IMR-90 (cell line): ENCODE results near the gene AIRE. TPM values are rescaled to one million over a fixed set of nuclear protein-coding genes. Genes with fewer than 3 reads are reported as not detected.

Source experiments
- ATAC-seq: fragments of 200-7000 bp; cut with Tn5 transposase; 2 replicates; pipeline ENCODE4 v1.9.1; 2020; ENCODE audit warnings: low read depth, mild to moderate bottlenecking, moderate library complexity
- BruUV-seq: library from RNA; stranded (reverse); fragments of 400-500 nt; replicated peaks from 2 replicates; lab custom pipeline; 2021; lab: Mats Ljungman, UMichigan
- CTCF ChIA-PET: fragments of 300-600 bp; formaldehyde crosslinking; extraction: SDS; loops from one replicate; lab custom pipeline; 2021; ENCODE audit warnings: antibody characterized with exemption; lab: Yijun Ruan, JAX
- POLR2A ChIA-PET: fragments of 300-600 bp; sonication (Branson Sonifier 250); formaldehyde crosslinking; loops from one replicate; lab custom pipeline; 2022; ENCODE audit warnings: antibody characterized with exemption; ENCODE audit not compliant: unreplicated experiment; lab: Charles Lee
- DNase-seq: peaks from one replicate; pipeline ENCODE4 v3.0.0; 2013
- H2AFZ ChIP-seq: replicated peaks from 2 replicates; pipeline ENCODE3; 2013; ENCODE audit warnings: low read length, mild to moderate bottlenecking; ENCODE audit not compliant: poor library complexity
- H2AK5ac ChIP-seq: 2 replicates; pipeline ENCODE4 v1.6.1; 2013; ENCODE audit warnings: low read depth, low read length, inconsistent platforms
- H2AK9ac ChIP-seq: replicated peaks from 2 replicates; pipeline ENCODE3; 2013; ENCODE audit warnings: mild to moderate bottlenecking, low read depth, low read length, moderate library complexity; ENCODE audit not compliant: poor library complexity
- H2BK120ac ChIP-seq: 2 replicates; pipeline ENCODE4 v1.6.1; 2013; ENCODE audit warnings: low read depth, low read length, inconsistent platforms
- H2BK15ac ChIP-seq: 3 replicates; pipeline ENCODE4 v1.6.1; 2013; ENCODE audit warnings: low read depth, low read length, inconsistent platforms
- H2BK20ac ChIP-seq: 2 replicates; pipeline ENCODE4 v1.6.1; 2013; ENCODE audit warnings: low read depth, mild to moderate bottlenecking, inconsistent platforms, low read length, moderate library complexity
- H2BK5ac ChIP-seq: 2 replicates; pipeline ENCODE4 v1.6.1; 2013; ENCODE audit warnings: mild to moderate bottlenecking, low read depth, low read length, inconsistent platforms; ENCODE audit not compliant: poor library complexity, severe bottlenecking
- H3K14ac ChIP-seq: replicated peaks from 2 replicates; pipeline ENCODE4 v1.6.1; 2013; ENCODE audit warnings: low read depth, low read length, inconsistent platforms
- H3K18ac ChIP-seq: 2 replicates; pipeline ENCODE4 v1.6.1; 2013; ENCODE audit warnings: low read depth, low read length, control low read depth
- H3K23ac ChIP-seq: 2 replicates; pipeline ENCODE4 v1.6.1; 2013; ENCODE audit warnings: low read depth, low read length, inconsistent platforms
- H3K27ac ChIP-seq: 2 replicates; pipeline ENCODE4 v1.5.1; 2013; ENCODE audit warnings: mild to moderate bottlenecking, control low read depth, low read length; ENCODE audit not compliant: insufficient read depth
- H3K27me3 ChIP-seq: 2 replicates; pipeline ENCODE4 v1.6.1; 2013; ENCODE audit warnings: low read length; ENCODE audit not compliant: control insufficient read depth, insufficient read depth
- H3K36me3 ChIP-seq: 2 replicates; pipeline ENCODE4 v1.6.1; 2013; ENCODE audit warnings: low read length, mixed read lengths; ENCODE audit not compliant: control insufficient read depth, insufficient read depth
- H3K4ac ChIP-seq: 2 replicates; pipeline ENCODE4 v1.6.1; 2013; ENCODE audit warnings: low read depth, low read length, inconsistent platforms
- H3K4me1 ChIP-seq: 2 replicates; pipeline ENCODE4 v1.6.1; 2013; ENCODE audit warnings: low read length, mixed read lengths; ENCODE audit not compliant: control insufficient read depth, insufficient read depth
- H3K4me2 ChIP-seq: 2 replicates; pipeline ENCODE4 v1.6.1; 2013; ENCODE audit warnings: low read depth, mild to moderate bottlenecking, control low read depth, low read length, moderate library complexity
- H3K4me3 ChIP-seq: 2 replicates; pipeline ENCODE4 v1.5.1; 2013; ENCODE audit warnings: low read depth, mild to moderate bottlenecking, control low read depth, low read length, moderate library complexity; ENCODE audit not compliant: insufficient read depth
- H3K56ac ChIP-seq: 2 replicates; pipeline ENCODE4 v1.6.1; 2013; ENCODE audit warnings: low read length, inconsistent platforms; ENCODE audit not compliant: insufficient read depth; ENCODE audit errors: extremely low read depth
- H3K79me1 ChIP-seq, 2 experiments: 2 replicates each; pipeline ENCODE4 v1.6.1; 2013; ENCODE audit warnings: low read length in 2 of 2, inconsistent platforms in 1 of 2, low read depth in 1 of 2
- H3K9ac ChIP-seq: 2 replicates; pipeline ENCODE4 v1.6.1; 2013; ENCODE audit warnings: low read depth, low read length, control low read depth
- H3K9me1 ChIP-seq: 2 replicates; pipeline ENCODE4 v1.6.1; 2013; ENCODE audit warnings: low read length, inconsistent platforms; ENCODE audit not compliant: insufficient read depth
- H3K9me3 ChIP-seq: 2 replicates; pipeline ENCODE4 v1.6.1; 2013; ENCODE audit warnings: low read length; ENCODE audit not compliant: control insufficient read depth, insufficient read depth
- H4K20me1 ChIP-seq: 2 replicates; pipeline ENCODE4 v1.6.1; 2013; ENCODE audit warnings: low read length, inconsistent platforms; ENCODE audit not compliant: insufficient read depth
- H4K5ac ChIP-seq: 2 replicates; pipeline ENCODE4 v1.6.1; 2013; ENCODE audit warnings: mild to moderate bottlenecking, low read depth, low read length, control low read depth
- H4K8ac ChIP-seq, 2 experiments: 2 replicates each; pipeline ENCODE4 v1.6.1; 2013; ENCODE audit warnings: low read depth in 2 of 2, low read length in 2 of 2, control low read depth in 1 of 2, inconsistent platforms in 1 of 2
- H4K91ac ChIP-seq: 2 replicates; pipeline ENCODE4 v1.6.1; 2013; ENCODE audit warnings: low read depth, low read length, inconsistent platforms; ENCODE audit not compliant: insufficient read depth
- BHLHE40 ChIP-seq: fragments of 150-350 bp; IDR thresholded peaks from 2 replicates; pipeline ENCODE4 v1.6.1; 2016; ENCODE audit warnings: mild to moderate bottlenecking, low read depth, low read length
- CHD1 ChIP-seq: IDR thresholded peaks from 2 replicates; pipeline ENCODE4 v1.6.1; 2012; ENCODE audit warnings: low read depth, low read length, improper control_type of control experiment
- MAZ ChIP-seq: IDR thresholded peaks from 2 replicates; pipeline ENCODE4 v1.6.1; 2012; ENCODE audit warnings: low read depth, mild to moderate bottlenecking, low read length, improper control_type of control experiment, moderate library complexity, borderline replicate concordance
- RAD21 ChIP-seq: IDR thresholded peaks from 2 replicates; pipeline ENCODE4 v1.6.1; 2012; ENCODE audit warnings: low read length, improper control_type of control experiment
- RFX5 ChIP-seq: IDR thresholded peaks from 2 replicates; pipeline ENCODE4 v1.8.0; 2012; ENCODE audit warnings: low read depth, mild to moderate bottlenecking, low read length, moderate library complexity
- WGBS, 2 experiments: methylation state at CpG; one replicate each; pipeline versions ENCODE4 v1.1.5 to v1.1.7; 2013; ENCODE audit warnings: missing lambda C conversion rate in 2 of 2; ENCODE audit not compliant: insufficient read length in 1 of 2; ENCODE audit errors: extremely low coverage in 2 of 2; 5-methylcytosine and 5-hydroxymethylcytosine counted together
- dilution Hi-C: fragments of 300-500 bp; cut with HindIII; formaldehyde crosslinking; loops from one replicate; pipeline ENCODE4 v1.14.3; 2018; ENCODE audit warnings: low sequenced_read_pairs; ENCODE audit not compliant: unreplicated experiment
- in situ Hi-C: fragments of 300-500 bp; cut with MboI; formaldehyde crosslinking; loops from 3 replicates; pipeline ENCODE4 v1.14.3; 2019; ENCODE audit warnings: low sequenced_read_pairs, inconsistent platforms, mixed read lengths
- intact Hi-C: fragments of 100-400 bp; cut with micrococcal nuclease; formaldehyde crosslinking; loops from 2 replicates; pipeline ENCODE4 v1.10.0; 2022
- polyA plus RNA-seq, 3 experiments: library from polyadenylated mRNA; depleted of rRNA; stranded (reverse); fragments of >200 nt; gene quantifications; 2 replicates each; pipeline ENCODE4 v1.2.3, GENCODE V29; 2012; ENCODE audit warnings: low replicate concordance in 1 of 3
- total RNA-seq: library from RNA; depleted of rRNA; stranded (reverse); fragments of >200 nt; gene quantifications from 2 replicates; pipeline ENCODE4 v1.2.3, GENCODE V29; 2012

Gene AIRE
- total and polyA plus RNA-seq, 2 of the 4 experiments (the other 2 are of a cell fraction) = 0.05 TPM; not detected in 1

DNA sequence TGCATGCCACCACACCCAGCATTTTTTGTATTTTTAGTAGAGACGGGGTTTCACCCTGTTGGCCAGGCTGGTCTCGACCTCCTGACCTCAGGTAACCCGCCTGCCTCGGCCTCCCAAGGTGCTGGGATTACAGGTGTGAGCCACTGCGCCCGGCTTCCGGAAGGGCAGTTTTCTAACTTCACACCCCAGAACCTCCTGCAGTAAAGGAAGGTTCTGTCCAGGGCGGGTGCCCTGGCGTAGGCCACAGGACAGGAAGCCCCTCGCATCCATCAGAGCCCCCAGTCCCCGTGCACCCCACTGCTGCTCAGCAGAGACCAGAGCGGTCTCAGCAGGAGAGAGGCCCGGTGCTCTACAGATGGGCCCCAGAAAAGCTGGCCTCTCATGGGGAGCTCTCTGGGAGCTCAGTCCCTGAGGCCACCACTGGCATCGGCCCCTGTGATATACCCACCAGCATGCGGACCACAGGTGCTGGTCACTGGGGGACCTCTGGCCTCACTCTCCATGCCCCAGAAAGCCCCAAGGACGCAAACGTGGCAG, 19.9 kb upstream of the AIRE start:
- H2AK5ac ChIP-seq = no peak overlapping the region
- BruUV-seq = no TSS peak
- H2BK15ac ChIP-seq = no peak overlapping the region
- POLR2A ChIA-PET = no interaction called here
- H3K14ac ChIP-seq = no peak overlapping the region
- H3K18ac ChIP-seq = no peak overlapping the region
- no peak overlapping the region for H2BK5ac ChIP-seq
- CTCF ChIA-PET = interaction anchor here (0.6 kb wide), 1 partner anchor 29 kb away, joined by 3 read pairs; no protein-coding TSS in a partner anchor
- no peaks in the 10 kb centered on the region for H3K4me1 ChIP-seq
- no peak overlapping the region for H4K91ac ChIP-seq
- no peak overlapping the region for H2BK20ac ChIP-seq
- dilution Hi-C loops = no loop called here
- 53% methylated on average over 3 of the region's 17 CpGs; no CpG with 5 or more reads in 1 of the 2 experiments for WGBS, 2 experiments
- H3K56ac ChIP-seq = no peak overlapping the region
- intact Hi-C loops = no loop called here
- no peaks in the 10 kb centered on the region for H3K36me3 ChIP-seq
- H3K27me3 ChIP-seq = peaks cover 11% of the 10 kb centered on the region; the same call in 1 of the 2 replicates
- in situ Hi-C loops = no loop called here
- no peak overlapping the region for H2AFZ ChIP-seq
- no peak overlapping the region for H3K4me2 ChIP-seq
- no peak for DNase-seq
- H3K4ac ChIP-seq = no peak overlapping the region
- H4K5ac ChIP-seq = no peak overlapping the region
- no peak overlapping the region for H3K9ac ChIP-seq
- no peaks in the 10 kb centered on the region for H3K79me1 ChIP-seq
- H3K27ac ChIP-seq = no peak overlapping the region
- no peak overlapping the region for H2AK9ac ChIP-seq
- no peak for ATAC-seq
- no peak overlapping the region for H4K8ac ChIP-seq
- no peak for TF ChIP-seq MAZ
- TF ChIP-seq RAD21 = no peak
- TF ChIP-seq BHLHE40 = no peak
- TF ChIP-seq CHD1 = no peak
- TF ChIP-seq RFX5 = no peak
- H3K4me3 ChIP-seq = no peak overlapping the region
- H3K9me1 ChIP-seq = no peaks in the 10 kb centered on the region
- H3K23ac ChIP-seq = no peak overlapping the region
- H4K20me1 ChIP-seq = no peaks in the 10 kb centered on the region
- H3K9me3 ChIP-seq = no peaks in the 10 kb centered on the region
- no peak overlapping the region for H2BK120ac ChIP-seq
